ENCODE results near the gene ZNF627.
"Not testable (repeated sequence)": the region's sequence is repeated elsewhere in the genome, so short reads cannot be mapped to it uniquely, and the experiment has no call there.

The ZNF627 gene

DNA sequence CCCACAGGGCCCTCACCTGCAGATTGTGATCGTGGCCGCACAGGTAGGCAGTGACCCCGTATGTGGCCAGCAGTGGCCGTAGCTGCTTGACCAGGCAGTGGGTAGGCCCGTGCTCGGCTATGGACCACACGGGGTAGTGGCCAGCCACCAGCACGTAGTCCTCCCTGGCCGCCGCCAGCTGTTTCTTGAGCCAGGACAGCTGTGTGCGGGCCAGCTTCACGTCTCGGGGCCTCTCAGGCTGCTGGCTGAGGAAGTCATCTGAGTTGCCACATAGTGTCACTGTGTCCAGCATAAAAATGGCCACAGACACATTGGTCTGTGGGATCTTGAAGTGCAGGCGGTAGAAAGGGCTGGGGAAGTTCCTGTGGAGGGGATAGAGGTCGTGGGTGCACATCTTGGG lies 21.1 kb upstream of the ZNF627 start:
- DNase-seq, result no peak

DNA sequence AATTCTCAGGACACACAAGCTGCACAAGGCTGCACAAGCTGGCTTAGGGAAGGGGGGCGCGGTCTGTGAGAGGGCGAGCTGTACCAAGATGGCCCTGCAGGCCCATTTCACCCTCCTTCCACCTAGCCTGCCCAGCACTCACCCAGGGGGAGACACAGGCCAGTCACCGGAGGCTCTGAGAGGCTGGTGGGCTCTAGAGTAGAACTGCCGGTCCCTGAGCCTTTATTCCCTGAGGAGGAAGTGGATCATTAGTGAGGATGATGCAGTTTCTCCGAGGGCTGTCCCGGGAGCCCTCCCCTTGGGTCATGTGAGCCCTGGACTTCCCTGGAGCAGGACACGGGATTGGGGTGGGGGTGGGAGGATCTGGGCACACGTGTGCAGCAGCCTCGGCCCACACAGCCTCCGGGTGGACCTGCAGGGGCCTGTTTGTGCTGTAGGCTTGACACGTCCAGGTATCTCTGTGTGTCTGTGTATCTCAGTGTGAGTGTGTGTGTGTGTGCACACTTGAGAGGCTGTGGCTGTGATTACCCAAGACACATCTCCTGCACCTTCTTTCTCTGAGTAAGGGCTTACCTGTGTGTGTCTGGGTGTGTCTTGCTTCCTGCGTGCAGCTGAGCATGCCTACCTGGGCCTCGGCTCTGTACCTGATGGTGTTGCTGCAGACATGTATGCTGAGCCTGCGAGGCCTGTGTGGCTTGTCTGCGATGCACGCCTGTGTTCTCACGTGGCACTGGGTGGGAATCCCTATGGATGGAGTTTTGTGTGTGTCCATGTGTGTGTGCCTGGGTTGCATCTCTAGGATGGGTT lies 19.6 kb upstream of the ZNF627 start, which contains the start of gene ACP5:
Gene ACP5 (minus strand): TSS at position 195 of the 807 bp plus-strand sequence. CDS start 328 bp downstream, outside the sequence.
- DNase-seq, result no peak

DNA sequence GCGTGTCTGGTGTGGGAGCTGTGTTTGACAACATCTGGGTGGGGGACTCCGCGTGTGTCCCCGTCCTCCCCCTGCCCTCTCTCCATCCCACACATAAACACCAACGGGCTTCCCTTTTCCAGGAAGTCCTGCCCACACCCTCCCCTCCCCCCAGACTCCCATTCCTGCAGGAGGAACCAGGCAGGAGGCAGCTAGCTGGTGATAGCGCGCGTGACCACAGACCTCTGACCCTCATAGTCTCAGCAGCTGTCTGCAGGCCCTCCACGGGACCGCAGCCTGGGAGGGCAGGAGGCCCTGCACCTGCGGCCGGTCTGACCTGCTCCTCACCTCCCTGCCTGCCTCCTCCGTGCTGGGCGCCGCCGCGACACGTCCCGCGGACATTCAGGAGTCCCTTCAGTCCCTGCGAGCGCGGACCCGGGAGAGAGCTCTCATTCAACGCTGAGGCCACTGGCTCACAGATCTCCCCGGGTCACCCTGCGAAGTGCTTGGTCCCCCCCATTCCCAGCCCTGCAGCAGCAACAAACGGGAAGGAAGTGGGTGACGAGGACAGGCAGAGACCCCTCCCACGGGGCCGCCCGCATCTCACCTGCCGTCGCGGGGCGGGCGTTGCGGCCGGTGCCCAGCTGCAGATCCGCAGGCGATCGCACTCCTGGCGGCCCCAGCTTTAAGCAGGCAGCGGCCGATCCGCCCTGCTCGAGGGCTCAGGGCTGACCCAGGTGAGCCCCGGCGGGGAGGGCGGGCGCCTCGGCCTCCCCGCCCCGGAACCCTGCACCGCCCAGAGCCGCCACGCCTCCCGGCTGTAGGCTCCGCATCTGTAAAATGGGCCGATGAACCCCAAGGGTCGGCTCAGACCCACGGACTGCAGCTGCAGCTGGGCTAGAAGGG lies 18.8 kb upstream of the ZNF627 start:
- peak; percentile 66 for DNase-seq

DNA sequence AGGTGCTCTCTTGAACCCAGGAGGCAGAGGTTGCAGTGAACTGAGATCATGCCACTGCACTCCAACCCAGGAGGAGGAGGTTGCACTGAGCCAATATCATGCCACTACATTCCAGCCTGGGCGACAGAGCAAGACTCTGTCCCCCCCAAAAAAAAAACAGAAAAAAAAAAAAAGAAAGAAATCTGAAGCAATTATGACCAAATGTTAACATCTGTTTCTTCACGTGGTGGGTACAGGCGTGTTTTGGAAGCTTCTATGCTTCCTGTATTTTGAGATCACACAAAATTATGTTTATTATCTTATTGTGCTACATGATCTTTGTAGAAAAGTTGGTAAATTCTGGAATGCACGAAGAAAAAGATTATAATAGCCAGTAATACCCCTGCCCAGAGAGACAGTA lies 17.2 kb upstream of the ZNF627 start:
- no peak for DNase-seq

DNA sequence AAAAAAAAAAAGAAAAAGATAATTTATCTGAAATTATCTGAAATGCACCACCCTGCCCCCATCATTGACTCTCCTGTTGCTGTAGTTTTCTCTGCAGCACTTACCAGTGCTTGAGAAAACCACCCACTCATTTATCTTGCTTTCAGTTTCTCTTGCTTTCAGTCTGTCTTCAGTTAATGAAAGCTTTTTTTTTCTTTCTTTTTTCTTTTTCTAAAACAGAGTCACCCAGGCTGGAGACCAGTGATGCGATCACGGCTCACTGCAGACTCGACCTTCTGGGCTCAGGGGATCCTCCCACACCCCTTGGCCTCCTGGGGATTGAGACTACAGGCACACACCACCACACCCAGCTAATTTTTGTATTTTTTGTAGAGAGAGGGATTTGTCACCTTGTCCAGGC lies 15.5 kb upstream of the ZNF627 start:
- DNase-seq, result peak; percentile 52

DNA sequence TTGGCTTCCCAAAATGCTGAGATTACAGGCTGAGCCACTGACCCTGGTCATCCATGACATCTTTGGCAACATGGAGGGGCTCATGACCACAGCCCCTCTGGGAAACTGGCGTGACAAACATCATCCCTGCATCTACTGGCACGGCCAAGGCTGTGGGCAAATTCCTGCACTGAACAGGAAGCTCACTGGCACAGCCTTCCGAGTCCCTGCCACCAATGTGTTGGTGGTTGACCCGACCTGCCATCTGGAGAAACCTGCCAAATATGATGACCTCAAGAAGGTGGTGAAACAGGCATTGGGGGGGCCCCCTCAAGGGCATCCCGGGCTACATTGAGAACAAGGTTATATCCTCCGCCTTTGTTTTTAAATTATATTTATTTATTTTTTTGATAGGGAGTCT lies 11.0 kb upstream of the ZNF627 start:
- DNase-seq, result no peak

DNA sequence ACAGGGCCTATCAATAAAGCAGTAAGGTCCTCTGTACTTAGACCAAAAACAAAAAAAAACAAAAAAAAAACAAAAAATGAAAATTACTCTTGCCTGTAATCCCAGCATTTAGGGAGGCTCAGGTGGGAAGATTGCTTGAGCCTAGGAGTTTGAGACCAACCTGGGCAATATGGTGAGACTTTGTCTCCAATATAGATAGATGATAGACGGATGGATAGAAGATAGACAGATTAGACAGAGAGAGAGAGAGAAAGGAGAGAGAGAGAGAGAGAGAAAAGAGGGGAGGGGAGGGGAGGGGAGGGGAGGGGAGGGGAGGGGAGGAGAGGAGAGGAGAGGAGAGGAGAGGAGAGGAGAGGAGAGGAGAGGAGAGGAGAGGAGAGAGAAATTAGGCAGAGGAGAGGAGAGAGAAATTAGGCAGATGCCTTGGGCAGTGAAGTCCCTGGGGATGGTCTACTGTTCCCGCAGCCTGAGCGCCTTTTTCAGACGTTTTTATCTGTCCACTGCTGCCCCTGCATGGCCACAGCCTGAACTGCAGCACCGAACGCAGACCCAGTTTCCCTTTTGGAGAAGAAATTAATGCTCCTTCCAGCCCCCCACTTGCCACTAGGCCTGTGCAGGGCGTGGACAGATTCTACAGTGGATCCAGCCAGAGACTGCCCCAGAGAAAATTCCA lies 9.8 kb upstream of the ZNF627 start:
- DNase-seq, result peak; percentile 75

DNA sequence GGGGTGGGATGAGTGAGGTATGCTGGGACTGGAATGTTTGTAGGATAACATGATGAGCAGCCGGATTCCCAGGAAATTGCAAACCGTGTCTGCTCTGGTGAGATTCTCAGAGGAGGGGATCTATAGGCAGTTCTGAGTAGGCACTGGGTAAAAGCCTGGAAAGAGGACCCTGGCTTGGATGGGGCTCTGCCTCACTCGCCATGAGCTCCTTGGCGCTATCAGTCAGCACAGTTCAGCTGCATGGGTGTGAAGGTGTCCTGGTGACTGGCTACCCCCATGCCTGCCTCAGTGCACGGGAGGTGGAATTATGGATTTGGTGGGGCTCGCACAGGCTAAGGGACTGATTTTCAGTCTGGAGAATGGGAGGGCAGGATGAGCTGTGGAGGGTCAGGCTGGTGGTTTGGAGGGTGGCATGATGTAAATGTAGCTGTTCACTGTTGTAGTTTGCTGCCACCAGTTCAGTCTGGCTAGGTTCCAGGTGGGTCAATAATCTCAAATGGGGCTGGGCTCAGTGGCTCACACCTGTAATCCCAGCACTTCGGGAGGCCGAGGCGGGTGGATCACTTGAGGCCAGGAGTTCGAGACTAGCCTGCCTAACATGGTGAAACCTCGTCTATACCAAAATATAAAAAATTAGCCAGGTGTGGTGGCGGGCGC lies 9.2 kb upstream of the ZNF627 start:
- DNase-seq, result no peak

DNA sequence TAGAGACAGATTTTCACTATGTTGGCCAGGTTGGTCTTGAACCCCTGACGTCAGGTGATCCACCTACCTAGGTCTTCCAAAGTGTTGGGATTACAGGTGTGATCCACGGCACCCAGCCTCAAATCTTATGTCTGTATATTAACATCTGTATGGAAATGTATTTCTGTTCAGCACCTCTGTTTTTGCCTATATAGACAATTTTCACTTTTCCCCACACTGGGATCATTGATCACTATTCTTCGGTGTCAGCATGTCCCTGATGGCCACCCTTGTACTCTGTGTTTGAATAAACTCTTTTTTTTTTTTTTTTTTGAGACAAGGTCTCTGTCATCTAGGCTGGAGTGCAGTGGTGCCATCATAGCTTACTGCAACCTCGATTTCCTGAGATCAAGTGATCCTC lies 3.2 kb upstream of the ZNF627 start:
- DNase-seq, result no peak

DNA sequence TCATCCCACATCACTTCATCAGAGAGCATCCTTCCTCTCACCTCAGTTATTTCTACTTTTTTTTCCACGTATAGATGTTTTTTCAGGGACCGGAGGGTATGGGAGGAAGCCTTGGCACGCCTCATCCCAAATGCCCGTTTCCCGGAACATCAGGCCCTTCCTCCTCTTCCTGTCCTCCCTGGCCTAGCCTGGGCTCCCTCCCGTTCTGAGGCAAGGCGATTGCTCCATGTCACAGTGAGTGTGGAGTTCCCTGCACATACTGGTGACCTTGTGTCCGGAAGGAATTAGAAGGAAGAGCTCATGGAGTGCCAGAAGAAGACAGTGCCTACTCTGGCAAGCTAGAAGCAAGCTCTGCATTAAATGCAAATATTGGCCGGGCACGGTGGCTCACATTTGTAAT lies 1.1 kb upstream of the ZNF627 start:
- DNase-seq, result no peak

DNA sequence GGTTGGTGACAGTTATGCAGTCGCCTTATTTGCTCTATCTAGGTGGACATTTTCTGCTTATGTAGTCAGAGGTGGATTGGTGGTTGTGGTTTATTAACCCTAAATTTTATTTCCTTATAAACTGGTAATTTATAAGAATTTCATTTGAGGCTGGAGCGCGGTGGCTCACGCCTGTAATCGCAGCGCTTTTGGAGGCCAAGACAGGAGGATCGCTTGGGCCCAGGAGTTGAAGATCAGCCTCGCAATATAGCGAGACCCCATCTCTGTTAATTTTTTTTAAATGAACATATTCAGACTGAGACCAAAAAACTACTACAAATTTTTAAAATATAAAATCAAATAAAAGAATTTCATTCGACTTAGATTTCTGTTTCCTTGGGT lies 810 bp downstream of the ZNF627 start:
- DNase-seq, result no peak

DNA sequence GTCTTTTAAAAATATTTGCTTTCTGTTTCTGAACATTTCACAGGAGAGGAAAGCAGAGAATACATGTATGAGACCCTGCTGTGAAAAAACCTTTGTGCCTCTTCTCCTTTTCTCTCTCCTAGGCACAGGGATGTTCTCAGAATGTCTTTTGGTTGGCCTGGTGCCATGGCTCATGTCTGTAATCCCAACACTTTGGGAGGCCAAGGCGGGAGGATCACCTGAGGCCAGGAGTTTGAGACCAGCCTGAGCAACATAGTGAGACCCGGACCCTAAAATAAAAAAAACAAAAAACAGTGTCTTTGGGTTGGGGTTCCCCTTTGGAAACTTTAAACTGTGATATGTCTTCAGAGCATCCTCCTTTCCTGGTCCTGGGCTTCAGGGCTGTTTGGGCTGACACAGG lies 1.5 kb downstream of the ZNF627 start:
- DNase-seq, result no peak

DNA sequence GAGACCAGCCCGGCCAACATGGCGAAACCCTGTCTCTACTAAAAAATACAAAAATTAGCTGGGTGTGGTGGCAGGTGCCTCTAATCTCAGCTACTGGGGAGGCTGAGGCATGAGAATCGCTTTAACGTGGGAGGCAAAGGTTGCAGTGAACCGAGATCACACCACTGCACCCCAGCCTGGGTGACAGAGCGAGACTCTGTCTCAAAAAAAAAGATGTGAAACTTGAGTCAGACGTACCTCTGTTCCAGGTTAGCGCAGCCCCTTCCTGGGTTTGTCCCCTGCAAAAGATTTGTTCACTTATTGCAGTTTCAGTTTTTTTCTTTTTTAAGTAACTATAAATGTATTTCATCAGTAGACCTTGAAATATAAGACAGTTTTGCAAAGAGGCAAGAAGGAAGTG lies 2.4 kb downstream of the ZNF627 start:
- DNase-seq, result not testable (repeated sequence)

DNA sequence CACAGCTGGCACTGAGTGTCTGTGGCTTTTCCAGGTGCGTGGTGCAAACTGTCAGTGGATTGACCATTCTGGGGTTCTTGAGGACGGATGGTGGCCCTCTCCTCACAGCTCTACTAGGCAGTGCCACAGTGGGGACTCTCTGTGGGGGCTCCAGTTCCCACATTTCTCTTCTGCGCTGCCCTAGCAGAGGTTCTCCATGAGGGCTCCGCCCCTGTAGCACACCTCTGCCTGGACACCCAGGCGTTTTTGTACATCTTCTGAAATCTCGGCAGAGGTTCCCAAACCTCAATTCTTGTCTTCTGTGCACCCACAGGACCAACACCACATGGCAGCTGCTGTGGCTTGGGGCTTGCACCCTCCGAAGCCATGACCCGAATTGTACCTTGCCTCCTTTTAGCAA lies 9.2 kb downstream of the ZNF627 start:
- DNase-seq, result no peak

DNA sequence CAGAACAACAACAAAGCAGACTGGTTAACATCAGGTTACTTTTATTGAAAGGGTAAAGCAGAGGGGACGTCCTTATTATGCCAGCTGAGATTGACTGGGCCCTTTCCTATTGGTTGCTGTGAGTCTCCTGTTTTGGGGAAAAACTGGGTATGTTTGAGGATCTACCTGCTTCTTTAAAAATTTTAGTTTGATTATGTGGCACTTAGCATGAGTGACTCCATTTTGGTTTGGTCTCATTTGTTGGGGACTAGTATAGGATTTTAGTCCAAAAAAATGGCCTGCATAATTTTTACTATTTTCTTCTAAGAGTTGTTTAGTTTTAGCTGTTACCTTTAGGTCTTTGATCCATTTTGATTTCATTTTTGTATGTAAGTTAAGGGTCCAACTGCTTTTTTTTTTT lies 14.4 kb downstream of the ZNF627 start:
- DNase-seq, result no peak

DNA sequence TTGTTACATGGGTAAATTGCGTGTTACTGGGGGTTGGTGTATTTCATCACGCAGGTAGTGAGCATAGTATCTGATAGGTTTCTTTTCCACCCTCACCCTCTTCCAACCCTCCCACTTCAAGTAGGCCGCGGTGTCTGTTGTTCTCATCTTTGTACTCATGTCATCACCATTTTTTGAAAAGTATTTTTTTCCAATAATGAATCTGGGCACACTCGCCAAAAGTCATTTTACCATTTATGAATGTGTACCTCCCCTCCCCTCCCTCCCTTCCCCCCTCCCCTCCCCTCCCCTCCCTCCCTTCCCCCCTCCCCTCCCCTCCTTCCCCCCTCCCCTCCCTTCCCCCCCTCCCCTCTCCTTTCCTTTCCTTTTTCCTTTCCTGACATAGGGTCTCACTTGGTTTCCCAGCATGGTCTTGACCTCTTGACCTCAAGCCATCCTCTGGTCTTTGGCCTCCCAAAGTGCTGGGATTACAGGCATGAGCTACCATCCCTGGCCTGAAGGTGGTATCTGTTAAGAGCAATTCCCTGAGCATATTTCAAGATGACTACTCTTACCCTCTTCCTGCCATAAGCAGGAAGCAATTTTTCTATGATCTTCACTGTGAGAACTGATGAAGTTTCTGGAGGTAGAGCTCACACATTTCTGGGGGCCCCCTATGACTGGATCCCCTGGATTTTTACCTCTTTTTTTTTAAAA lies 15.7 kb downstream of the ZNF627 start:
- DNase-seq, result no peak

DNA sequence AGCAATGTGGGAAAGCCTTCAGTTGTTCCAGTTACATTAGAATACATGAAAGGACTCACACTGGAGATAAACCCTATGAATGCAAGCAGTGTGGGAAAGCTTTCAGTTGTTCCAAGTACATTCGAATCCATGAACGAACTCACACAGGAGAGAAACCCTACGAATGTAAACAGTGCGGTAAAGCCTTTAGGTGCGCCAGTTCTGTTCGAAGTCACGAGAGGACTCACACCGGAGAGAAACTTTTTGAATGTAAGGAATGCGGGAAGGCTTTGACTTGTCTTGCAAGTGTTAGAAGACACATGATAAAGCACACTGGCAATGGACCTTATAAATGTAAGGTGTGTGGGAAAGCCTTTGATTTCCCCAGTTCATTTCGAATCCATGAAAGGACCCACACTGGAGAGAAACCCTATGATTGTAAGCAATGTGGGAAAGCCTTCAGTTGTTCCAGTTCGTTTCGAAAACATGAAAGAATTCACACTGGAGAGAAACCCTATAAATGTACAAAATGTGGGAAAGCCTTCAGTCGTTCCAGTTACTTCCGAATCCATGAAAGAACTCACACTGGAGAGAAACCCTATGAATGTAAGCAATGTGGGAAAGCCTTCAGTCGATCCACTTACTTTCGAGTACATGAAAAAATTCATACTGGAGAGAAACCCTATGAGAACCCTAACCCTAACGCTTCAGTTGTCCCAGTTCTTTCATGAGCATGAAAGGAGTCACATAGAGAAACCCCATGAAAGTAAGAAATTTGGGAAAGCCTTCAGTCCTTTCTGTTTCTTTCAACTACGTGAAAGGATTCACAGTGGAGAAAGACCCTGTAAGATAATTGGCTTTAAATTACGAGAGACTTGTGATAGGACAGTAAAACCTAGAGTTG lies 20.1 kb downstream of the ZNF627 start:
- no peak for DNase-seq

DNA sequence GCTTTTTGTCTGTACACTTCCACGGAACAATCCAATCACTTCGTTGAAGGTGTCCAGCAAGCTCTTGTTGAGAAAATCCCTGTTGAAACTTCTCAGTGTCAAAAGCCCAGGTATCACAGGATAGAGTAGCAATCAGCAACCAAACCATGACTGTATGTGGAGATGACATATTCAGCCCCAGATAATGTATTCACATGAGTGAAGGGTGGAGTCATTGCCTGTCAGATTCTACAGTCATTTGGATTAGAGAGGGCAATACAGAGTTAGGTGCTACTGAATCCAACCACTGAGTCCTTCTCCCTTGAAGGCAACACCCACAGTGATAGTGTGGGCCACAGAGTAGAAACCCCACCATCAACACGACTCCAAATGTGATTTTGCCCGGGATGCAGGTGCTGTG lies 23.3 kb downstream of the ZNF627 start:
- no peak for DNase-seq

DNA sequence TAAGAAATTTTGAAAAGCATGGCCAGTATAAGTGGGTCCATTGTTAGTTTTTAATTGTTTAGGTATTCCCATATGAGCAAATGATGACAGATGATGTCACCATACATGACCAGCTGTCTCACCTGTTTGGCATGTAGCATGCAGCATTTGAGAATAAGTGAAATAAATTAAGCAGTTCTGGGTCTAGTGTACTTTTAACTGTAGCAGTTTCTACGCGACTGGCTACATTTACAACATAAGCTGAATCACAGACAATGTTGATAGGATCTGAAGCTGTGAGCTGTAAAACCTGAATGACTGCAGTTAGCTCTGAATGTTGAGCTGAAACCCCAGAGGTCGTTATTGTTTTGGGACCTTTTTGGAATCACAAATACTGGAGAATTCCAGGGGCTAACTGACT lies 25.1 kb downstream of the ZNF627 start:
- DNase-seq, result not testable (repeated sequence)

DNA sequence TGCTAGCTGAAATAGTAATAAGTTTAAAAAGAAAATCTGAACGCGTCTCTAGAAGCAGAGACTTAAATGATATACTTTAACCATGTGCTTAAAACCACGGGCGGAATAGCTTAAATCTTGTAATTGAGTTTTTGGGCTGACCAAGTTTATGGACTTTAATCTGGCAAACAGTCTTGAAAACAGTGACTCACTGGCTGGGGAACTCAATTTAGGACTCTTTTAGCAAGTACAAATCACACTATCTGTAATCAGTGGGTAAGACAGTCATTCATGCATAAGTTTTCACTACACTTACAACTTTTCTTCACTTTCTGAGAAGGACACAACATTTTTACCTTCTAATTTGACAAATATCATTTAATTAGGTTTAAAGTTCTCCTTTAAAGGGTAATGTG lies 26.8 kb downstream of the ZNF627 start:
- no peak for DNase-seq

DNA sequence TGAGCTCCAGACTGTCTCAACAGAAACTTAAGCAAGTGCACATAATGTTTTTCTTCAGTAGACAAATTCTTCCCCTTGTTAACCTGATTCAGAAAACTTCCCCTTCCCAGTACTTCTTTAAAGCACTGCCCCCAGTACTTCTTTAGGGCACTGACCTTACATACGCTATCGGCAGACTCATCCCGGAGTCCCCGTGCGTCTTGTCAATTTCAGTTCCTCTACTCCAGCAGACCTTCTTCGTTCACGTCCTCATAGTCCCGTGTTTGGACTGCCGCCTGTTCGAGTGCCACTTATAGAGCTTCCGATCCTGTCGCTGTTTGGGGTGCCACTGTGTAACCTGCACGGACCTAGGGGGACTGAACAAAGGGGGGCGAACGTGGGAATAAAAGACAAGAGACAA lies 29.0 kb downstream of the ZNF627 start:
- peak; percentile 13 for DNase-seq
